ENCODE results near the gene GABBR2. TPM values are rescaled to one million over a fixed set of nuclear protein-coding genes. Genes with fewer than 3 reads are reported as not detected.

Gene GABBR2
- total and polyA plus RNA-seq, 9 of the 15 experiments (the other 6 are each of a cell fraction or from before 2014, with no cell fraction given): 0.15 to 1.9 (median 0.32) TPM

GRCh38 chr9:98428454-98428853 lies 280.3 kb downstream of the GABBR2 start:
- in situ Hi-C loops (cut with MboI): no loop called here
- no peak for FAIRE-seq
- TF ChIP-seq ZNF197 (CRISPR knock-in tag; IDR thresholded peaks at IDR 0.05; ENCODE audit: low read depth): no peak; the same call in 1 of the 2 replicates
- TF ChIP-seq TOE1 (IDR thresholded peaks at IDR 0.05; ENCODE audit: borderline replicate concordance): peak; percentile 84; the same call in 1 of the 2 replicates
- TF ChIP-seq TOE1 (CRISPR knock-in tag; IDR thresholded peaks at IDR 0.05; ENCODE audit: borderline replicate concordance, low read depth): no peak
- TF ChIP-seq, protein P1, sequence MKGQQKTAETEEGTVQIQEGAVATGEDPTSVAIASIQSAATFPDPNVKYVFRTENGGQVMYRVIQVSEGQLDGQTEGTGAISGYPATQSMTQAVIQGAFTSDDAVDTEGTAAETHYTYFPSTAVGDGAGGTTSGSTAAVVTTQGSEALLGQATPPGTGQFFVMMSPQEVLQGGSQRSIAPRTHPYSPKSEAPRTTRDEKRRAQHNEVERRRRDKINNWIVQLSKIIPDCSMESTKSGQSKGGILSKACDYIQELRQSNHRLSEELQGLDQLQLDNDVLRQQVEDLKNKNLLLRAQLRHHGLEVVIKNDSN (CRISPR knock-in tag; IDR thresholded peaks at IDR 0.05): peak; percentile 96
- TF ChIP-seq, protein P2, sequence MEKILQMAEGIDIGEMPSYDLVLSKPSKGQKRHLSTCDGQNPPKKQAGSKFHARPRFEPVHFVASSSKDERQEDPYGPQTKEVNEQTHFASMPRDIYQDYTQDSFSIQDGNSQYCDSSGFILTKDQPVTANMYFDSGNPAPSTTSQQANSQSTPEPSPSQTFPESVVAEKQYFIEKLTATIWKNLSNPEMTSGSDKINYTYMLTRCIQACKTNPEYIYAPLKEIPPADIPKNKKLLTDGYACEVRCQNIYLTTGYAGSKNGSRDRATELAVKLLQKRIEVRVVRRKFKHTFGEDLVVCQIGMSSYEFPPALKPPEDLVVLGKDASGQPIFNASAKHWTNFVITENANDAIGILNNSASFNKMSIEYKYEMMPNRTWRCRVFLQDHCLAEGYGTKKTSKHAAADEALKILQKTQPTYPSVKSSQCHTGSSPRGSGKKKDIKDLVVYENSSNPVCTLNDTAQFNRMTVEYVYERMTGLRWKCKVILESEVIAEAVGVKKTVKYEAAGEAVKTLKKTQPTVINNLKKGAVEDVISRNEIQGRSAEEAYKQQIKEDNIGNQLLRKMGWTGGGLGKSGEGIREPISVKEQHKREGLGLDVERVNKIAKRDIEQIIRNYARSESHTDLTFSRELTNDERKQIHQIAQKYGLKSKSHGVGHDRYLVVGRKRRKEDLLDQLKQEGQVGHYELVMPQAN (IDR thresholded peaks at IDR 0.05; ENCODE audit: borderline replicate concordance): no peak
- peak; percentile 95 for TF ChIP-seq RAD51 (IDR thresholded peaks at IDR 0.05; ENCODE audit: borderline replicate concordance, low read depth)
- no peak for TF ChIP-seq ZNF224 (CRISPR knock-in tag; IDR thresholded peaks at IDR 0.05)
- no peak for TF ChIP-seq GABPB2 (CRISPR knock-in tag; conservative IDR thresholded peaks at IDR 0.05)
- peak; percentile 94 for TF ChIP-seq USF2 (CRISPR knock-in tag; IDR thresholded peaks at IDR 0.05)
- TF ChIP-seq REST (IDR thresholded peaks at IDR 0.05; ENCODE audit: borderline replicate concordance): peak; percentile 54
- TF ChIP-seq REST (CRISPR knock-in tag; IDR thresholded peaks at IDR 0.05; ENCODE audit: low read depth): no peak

More at GRCh38 chr9:98428454-98428853, 280.3 kb downstream of the GABBR2 start:
- Histone ChIP-seq H3K9me3 (replicated peaks; ENCODE audit: control insufficient read depth, insufficient read depth, low read depth, low read length) (no peaks in the 10 kb centered on the region), H3K79me2 (ENCODE audit: control insufficient read depth, insufficient read depth, low read length) (no peaks in the 10 kb centered on the region), H3K27ac (ENCODE audit: extremely low read depth, low read depth, low read length) (no peak overlapping the region), H3K4me1 (replicated peaks in 1 of 2; ENCODE audit: control insufficient read depth in 2 of 2, insufficient read depth in 2 of 2, low read length in 2 of 2) (peaks cover 13 to 31% of the 10 kb centered on the region in 2 experiments; a peak in 4 of 5 replicates), H3K36me3 (ENCODE audit: control insufficient read depth, insufficient read depth, low read length) (no peaks in the 10 kb centered on the region), H2AFZ (ENCODE audit: low read depth, low read length) (peak overlapping the region; percentile 36; the same call in 1 of the 2 replicates), H3K27me3 (ENCODE audit: control insufficient read depth in 2 of 2, insufficient read depth in 2 of 2, low read length in 2 of 2) (no peaks in the 10 kb centered on the region), H4K20me1 (replicated peaks; ENCODE audit: control insufficient read depth, insufficient read depth, low read length) (no peaks in the 10 kb centered on the region), H3K9me1 (ENCODE audit: control insufficient read depth, insufficient read depth, low read length) (no peaks in the 10 kb centered on the region), H3K9ac (ENCODE audit: insufficient read depth in 1 of 2, low read depth in 2 of 2, low read length in 2 of 2) (no peak overlapping the region), H3K4me3 (no peak overlapping the region), H3K4me2 (ENCODE audit: insufficient read depth, low read length) (no peak overlapping the region)
- no TSS peak for BruUV-seq (replicated peaks)
- DNase-seq (ENCODE audit: extremely low read depth in 1 of 4, low spot score in 3 of 4): peak; percentile 27 to 46 (median 38)
- ATAC-seq: peak; percentile 30
- CTCF ChIA-PET (ENCODE audit: low intra/inter-chr PET ratio): no interaction called here
- WGBS (ENCODE audit: insufficient coverage, low coverage, missing lambda C conversion rate): 82% methylated on average over 2 of the region's 2 CpGs
- intact Hi-C loops (cut with micrococcal nuclease): no loop called here
- POLR2A ChIA-PET: interaction anchor here (0.7 kb wide), 1 partner anchor 116 kb away, joined by 3 read pairs; no protein-coding TSS in a partner anchor

All from K562 (cell line).